H1 (cell line): ENCODE measurements around the gene TNFRSF6B. TPM values are rescaled to one million over a fixed set of nuclear protein-coding genes. Genes with fewer than 3 reads are reported as not detected.

ENCODE experiments used
- GABPA ChIP-seq: IDR thresholded peaks from 2 replicates; pipeline ENCODE4 v1.6.1; 2011; ENCODE audit warnings: mild to moderate bottlenecking, low read length, moderate library complexity, borderline replicate concordance; ENCODE audit not compliant: insufficient read depth
- SAP30 ChIP-seq: fragments of 300-600 bp; sonication (generic); IDR thresholded peaks from 2 replicates; pipeline ENCODE4 v1.7.1; 2012; ENCODE audit warnings: low read length, moderate library complexity, mild to moderate bottlenecking, inconsistent platforms; ENCODE audit not compliant: insufficient read depth, insufficient replicate concordance
- polyA plus RNA-seq, 7 experiments: library from polyadenylated mRNA; depleted of rRNA in 3 of 7; stranded (reverse) in 5 of 7; unstranded in 2 of 7; fragments of >200 nt in 5 of 7; fragments of 200-250 nt in 2 of 7; gene quantifications; 1 replicate in 5 of 7; 2 replicates in 1 of 7; 4 replicates in 1 of 7; pipeline versions ENCODE4 v1.2.1 to v1.2.3, GENCODE V29; 2011 to 2013; ENCODE audit warnings: missing spikeins in 2 of 7, mixed read lengths in 2 of 7
- total RNA-seq: library from RNA; stranded (reverse); fragmentation: NEBNext Ultra II Directional; extraction: Animal tissue kit (Norgen Biotek cat#: 25700); gene quantifications from 2 replicates; pipeline ENCODE4 v1.2.1, GENCODE V29; 2021

TNFRSF6B gene
- total and polyA plus RNA-seq, 2 of the 8 experiments (the other 6 are each of a cell fraction or from before 2014, with no cell fraction given) = 3.1 TPM; not detected in 1

DNA sequence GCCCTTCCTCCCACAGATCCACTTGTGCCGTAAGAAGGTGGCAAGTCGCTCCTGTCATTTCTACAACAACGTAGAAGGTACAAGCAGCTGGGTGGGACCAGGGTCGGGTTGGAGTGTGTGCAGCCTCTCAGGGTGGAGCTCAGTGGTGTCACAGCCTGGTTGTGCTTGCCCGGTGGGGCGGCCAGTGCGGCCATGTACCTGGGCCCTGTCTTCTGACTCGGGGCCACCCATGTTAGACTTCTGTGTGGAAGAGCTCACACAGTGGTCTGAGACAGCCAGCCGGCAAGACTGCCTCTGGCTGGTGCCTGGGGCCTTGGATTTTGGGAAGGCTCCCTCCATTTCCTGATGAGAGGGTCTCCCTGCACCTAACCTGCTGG, 33.7 kb upstream of the TNFRSF6B start (continued):
- TF ChIP-seq SAP30 (no peak), GABPA (no peak)
